Measurements from ENCODE around the gene CDK19. TPM values are rescaled to one million over a fixed set of nuclear protein-coding genes. Genes with fewer than 3 reads are reported as not detected.
A peak's percentile ranks its signal among the peaks of the same experiment; 100 is the strongest.

Gene CDK19
- total RNA-seq, 6 donors from 2014 or later = 5.2 to 20.4 (median 12.4) TPM

DNA sequence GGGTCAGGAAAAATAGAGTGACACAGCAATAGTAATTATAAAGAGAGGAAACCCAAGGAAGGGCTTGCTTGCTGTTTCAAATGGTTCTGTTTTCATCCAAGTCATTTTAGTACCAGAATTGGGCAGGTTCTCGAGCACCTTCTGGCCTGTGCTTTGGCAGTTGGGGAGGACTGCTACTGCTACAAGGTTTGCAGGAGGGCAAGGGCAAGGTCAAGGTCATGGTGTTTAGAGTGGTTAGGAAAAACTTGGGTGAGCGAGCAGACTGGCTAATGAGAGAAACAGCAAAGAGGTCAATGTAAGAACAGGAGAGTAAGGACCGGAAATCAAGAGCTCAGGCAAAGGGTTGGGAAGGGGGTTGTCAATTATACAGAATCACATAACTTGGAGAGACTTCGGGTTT lies 164.5 kb downstream of the CDK19 start:
- Histone ChIP-seq H3K27ac (no peak overlapping the region), H3K9me3 (no peaks in the 10 kb centered on the region), H3K27me3 (no peaks in the 10 kb centered on the region), H3K4me3 (no peak overlapping the region), H3K36me3 (peaks cover 0 to 9% (median 8%) of the 10 kb centered on the region in 4 donors), H3K4me1 (no peaks in the 10 kb centered on the region)
- DNase-seq (no peak), ATAC-seq (ENCODE audit: low FRiP score in 2 of 2) (no peak)
- TF ChIP-seq CTCF (IDR thresholded peaks at IDR 0.05) = no peak
- TF ChIP-seq EP300 (IDR thresholded peaks at IDR 0.05) = no peak
- no peak for TF ChIP-seq POLR2AphosphoS5 (IDR thresholded peaks at IDR 0.05)
- no peak for TF ChIP-seq POLR2A (IDR thresholded peaks at IDR 0.05)
- WGBS, 2 donors = 94 to 98% methylated on average over 4 of the region's 4 CpGs

- peaks cover 0 to 14% (median 10%) of the 10 kb centered on the region in 4 donors for H3K36me3 ChIP-seq
- H3K9me3 ChIP-seq = no peaks in the 10 kb centered on the region
- ATAC-seq (ENCODE audit: low FRiP score in 2 of 2) = no peak
- H3K27ac ChIP-seq = no peak overlapping the region
- no peaks in the 10 kb centered on the region for H3K4me1 ChIP-seq
- no peak for DNase-seq
- TF ChIP-seq CTCF (IDR thresholded peaks at IDR 0.05) (no peak), EP300 (IDR thresholded peaks at IDR 0.05) (no peak), POLR2AphosphoS5 (IDR thresholded peaks at IDR 0.05) (no peak), POLR2A (IDR thresholded peaks at IDR 0.05) (no peak)
- no peak overlapping the region for H3K4me3 ChIP-seq
- H3K27me3 ChIP-seq = no peaks in the 10 kb centered on the region
These were observed 165.6 kb downstream of the CDK19 start for GRCh38 chr6:110649704-110650103.

GRCh38 chr6:110646951-110647910 lies 168.0 kb downstream of the CDK19 start:
- no peak overlapping the region for H3K27ac ChIP-seq
- no peaks in the 10 kb centered on the region for H3K27me3 ChIP-seq
- H3K4me1 ChIP-seq = no peaks in the 10 kb centered on the region
- H3K4me3 ChIP-seq = no peak overlapping the region
- TF ChIP-seq EP300 (IDR thresholded peaks at IDR 0.05) (no peak), POLR2A (IDR thresholded peaks at IDR 0.05) (no peak), CTCF (IDR thresholded peaks at IDR 0.05) (peak in 1 of 6 experiments; percentile 17)
- ATAC-seq (ENCODE audit: low FRiP score in 2 of 2) = no peak
- peaks cover 0 to 14% (median 10%) of the 10 kb centered on the region in 4 donors for H3K36me3 ChIP-seq
- peak in 1 of 2 donors; percentile 40 for DNase-seq
- WGBS, 2 donors = 88% methylated on average over 19 of the region's 19 CpGs
- H3K9me3 ChIP-seq = no peaks in the 10 kb centered on the region

DNA sequence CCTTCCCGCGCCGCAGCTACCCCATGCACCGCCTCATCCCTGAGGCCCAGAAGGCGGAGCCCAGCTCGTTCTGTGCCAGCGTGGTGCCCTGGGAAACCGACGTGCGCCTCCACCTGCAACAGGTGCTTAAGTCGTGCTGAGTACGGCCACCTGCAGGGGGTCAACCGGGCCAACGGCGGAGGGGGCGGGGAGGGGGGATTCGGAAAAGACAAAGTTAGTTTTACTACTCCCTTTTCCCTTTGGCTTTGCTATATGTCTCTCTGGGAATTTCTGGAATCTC lies 168.9 kb downstream of the CDK19 start:
- peaks cover 0 to 14% (median 10%) of the 10 kb centered on the region in 4 donors for H3K36me3 ChIP-seq
- 90 to 91% methylated on average over 17 of the region's 17 CpGs for WGBS, 2 donors
- H3K27ac ChIP-seq = no peak overlapping the region
- DNase-seq (no peak), ATAC-seq (ENCODE audit: low FRiP score in 2 of 2) (peak in 1 of 2 donors; percentile 34)
- no peak overlapping the region for H3K4me3 ChIP-seq
- H3K9me3 ChIP-seq = no peaks in the 10 kb centered on the region
- no peaks in the 10 kb centered on the region for H3K4me1 ChIP-seq
- no peak for TF ChIP-seq CTCF (IDR thresholded peaks at IDR 0.05)
- no peak for TF ChIP-seq POLR2AphosphoS5 (IDR thresholded peaks at IDR 0.05)
- TF ChIP-seq POLR2A (IDR thresholded peaks at IDR 0.05) = no peak
- no peak for TF ChIP-seq EP300 (IDR thresholded peaks at IDR 0.05)
- no peaks in the 10 kb centered on the region for H3K27me3 ChIP-seq

All from upper lobe of left lung (tissue), 6 donors.